ENCODE results near the gene C1orf232. TPM values are rescaled to one million over a fixed set of nuclear protein-coding genes. Genes with fewer than 3 reads are reported as not detected.

C1orf232 gene
- total and polyA plus RNA-seq, 2 donors (not counting 1 experiment from before 2014, with no cell fraction given), result not detected

GRCh38 chr1:26200413-26200812, 31.6 kb upstream of the C1orf232 start:
- H3K4me1 Mint-ChIP-seq, result no peaks in the 10 kb centered on the region
- H3K4me3 Mint-ChIP-seq, result no peak overlapping the region
- H3K27me3 Mint-ChIP-seq, result peaks cover 15% of the 10 kb centered on the region
- no peaks in the 10 kb centered on the region for H4K20me1 ChIP-seq (ENCODE audit: control insufficient read depth, insufficient read depth, low read length, poor library complexity, severe bottlenecking)
- H3K36me3 ChIP-seq (replicated peaks in 1 of 2; ENCODE audit: control extremely low read depth in 1 of 2, control insufficient read depth in 1 of 2, extremely low read depth in 1 of 2, insufficient read depth in 2 of 2, low read length in 1 of 2), result no peaks in the 10 kb centered on the region
- DNase-seq (no peak), ATAC-seq (ENCODE audit: low read depth) (no peak)
- ChIA-PET POLR2A (no interaction called here), CTCF (interaction anchor here (1.1 kb wide), 1 partner anchor 10 kb away, joined by 3 read pairs; no protein-coding TSS in a partner anchor)
- H3K4me2 ChIP-seq (replicated peaks; ENCODE audit: low read depth, low read length, poor library complexity, severe bottlenecking), result no peak overlapping the region
- no peaks in the 10 kb centered on the region for H3K4me1 ChIP-seq (ENCODE audit: control insufficient read depth in 2 of 2, insufficient read depth in 2 of 2, low read length in 2 of 2)
- no peak overlapping the region for H2AFZ ChIP-seq (ENCODE audit: insufficient read depth, low read depth, low read length, poor library complexity, severe bottlenecking)
- H3K9me3 ChIP-seq (ENCODE audit: control extremely low read depth in 1 of 3, control insufficient read depth in 2 of 3, insufficient read depth in 1 of 3, low read length in 2 of 3), result no peaks in the 10 kb centered on the region
- TF ChIP-seq EZH2 (IDR thresholded peaks at IDR 0.05; ENCODE audit: borderline replicate concordance, insufficient read depth, low read depth, low read length, poor library complexity, severe bottlenecking) (no peak), CTCF (IDR thresholded peaks at IDR 0.05) (no peak)
- no peak overlapping the region for H3K4me3 ChIP-seq (ENCODE audit: control extremely low read depth in 1 of 5, extremely low read depth in 1 of 5, insufficient read depth in 1 of 5, low read depth in 2 of 5, low read length in 4 of 5)
- H3K27ac Mint-ChIP-seq, result no peak overlapping the region
- intact Hi-C loops (cut with micrococcal nuclease), result no loop called here
- no peaks in the 10 kb centered on the region for H3K79me2 ChIP-seq (ENCODE audit: control insufficient read depth, insufficient read depth, low read length)
- H3K9me3 Mint-ChIP-seq (ENCODE audit: insufficient read depth), result no peaks in the 10 kb centered on the region
- H3K27me3 ChIP-seq (replicated peaks in 1 of 4; ENCODE audit: control extremely low read depth in 1 of 4, control insufficient read depth in 3 of 4, insufficient read depth in 4 of 4, low read length in 3 of 4), result peaks cover 0 to 11% (median 4%) of the 10 kb centered on the region in 4 experiments
- no peak overlapping the region for H3K27ac ChIP-seq (ENCODE audit: low read length in 2 of 2)
- WGBS (ENCODE audit: insufficient coverage), result 100% methylated on average over 3 of the region's 5 CpGs
- H3K9ac ChIP-seq (ENCODE audit: low read length), result no peak overlapping the region

- Histone ChIP-seq H4K20me1 (ENCODE audit: control insufficient read depth, insufficient read depth, low read length, poor library complexity, severe bottlenecking) (no peaks in the 10 kb centered on the region), H3K79me2 (ENCODE audit: control insufficient read depth, insufficient read depth, low read length) (no peaks in the 10 kb centered on the region), H3K4me2 (replicated peaks; ENCODE audit: low read depth, low read length, poor library complexity, severe bottlenecking) (no peak overlapping the region), H3K9me3 (ENCODE audit: control extremely low read depth in 1 of 3, control insufficient read depth in 2 of 3, insufficient read depth in 1 of 3, low read length in 2 of 3) (no peaks in the 10 kb centered on the region), H3K27ac (ENCODE audit: low read length in 2 of 2) (no peak overlapping the region), H3K4me3 (ENCODE audit: control extremely low read depth in 1 of 5, extremely low read depth in 1 of 5, insufficient read depth in 1 of 5, low read depth in 2 of 5, low read length in 4 of 5) (no peak overlapping the region), H3K36me3 (replicated peaks in 1 of 2; ENCODE audit: control extremely low read depth in 1 of 2, control insufficient read depth in 1 of 2, extremely low read depth in 1 of 2, insufficient read depth in 2 of 2, low read length in 1 of 2) (no peaks in the 10 kb centered on the region), H2AFZ (ENCODE audit: insufficient read depth, low read depth, low read length, poor library complexity, severe bottlenecking) (no peak overlapping the region), H3K27me3 (replicated peaks in 1 of 4; ENCODE audit: control extremely low read depth in 1 of 4, control insufficient read depth in 3 of 4, insufficient read depth in 4 of 4, low read length in 3 of 4) (peaks cover 0 to 13% (median 4%) of the 10 kb centered on the region in 4 experiments), H3K9ac (ENCODE audit: low read length) (no peak overlapping the region), H3K4me1 (ENCODE audit: control insufficient read depth in 2 of 2, insufficient read depth in 2 of 2, low read length in 2 of 2) (no peaks in the 10 kb centered on the region)
- DNase-seq (no peak), ATAC-seq (ENCODE audit: low read depth) (no peak)
- CTCF ChIA-PET, result interaction anchor here (1.1 kb wide), 1 partner anchor 219 kb away, joined by 3 read pairs; no protein-coding TSS in a partner anchor
- POLR2A ChIA-PET, result no interaction called here
- WGBS (ENCODE audit: insufficient coverage), result 94% methylated on average over 10 of the region's 11 CpGs
- H3K9me3 Mint-ChIP-seq (ENCODE audit: insufficient read depth), result no peaks in the 10 kb centered on the region
- H3K4me3 Mint-ChIP-seq, result no peak overlapping the region
- H3K4me1 Mint-ChIP-seq, result no peaks in the 10 kb centered on the region
- H3K27me3 Mint-ChIP-seq, result peaks cover 9% of the 10 kb centered on the region
- intact Hi-C loops (cut with micrococcal nuclease), result no loop called here
- no peak overlapping the region for H3K27ac Mint-ChIP-seq
- TF ChIP-seq CTCF (IDR thresholded peaks at IDR 0.05), result no peak
- no peak for TF ChIP-seq EZH2 (IDR thresholded peaks at IDR 0.05; ENCODE audit: borderline replicate concordance, insufficient read depth, low read depth, low read length, poor library complexity, severe bottlenecking)
Observed at GRCh38 chr1:26197813-26198212, 29.1 kb upstream of the C1orf232 start.

All from B cell (primary cell).